ENCODE results near the gene CACNA1C.

CACNA1C gene

DNA sequence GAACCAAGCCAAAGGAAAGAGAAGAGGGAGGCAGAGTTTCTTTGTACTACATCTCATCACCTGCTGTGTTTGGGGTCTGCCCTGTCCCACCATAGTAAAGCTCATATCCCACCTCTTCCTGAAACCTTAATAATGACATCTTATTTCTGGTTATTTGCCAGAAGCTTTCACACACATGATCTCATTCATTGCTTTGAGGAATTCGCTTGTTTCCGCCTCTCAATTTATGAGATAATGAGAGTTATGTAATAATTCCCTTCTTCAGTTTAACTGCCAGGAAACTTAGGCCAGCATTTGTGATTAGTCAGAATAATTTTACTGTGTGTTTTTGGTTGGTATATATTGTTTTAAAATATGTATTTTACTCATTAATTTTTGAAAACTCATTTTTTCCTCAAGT lies 205.2 kb downstream of the CACNA1C start:
- no peak for DNase-seq (ENCODE audit: low read depth)

DNA sequence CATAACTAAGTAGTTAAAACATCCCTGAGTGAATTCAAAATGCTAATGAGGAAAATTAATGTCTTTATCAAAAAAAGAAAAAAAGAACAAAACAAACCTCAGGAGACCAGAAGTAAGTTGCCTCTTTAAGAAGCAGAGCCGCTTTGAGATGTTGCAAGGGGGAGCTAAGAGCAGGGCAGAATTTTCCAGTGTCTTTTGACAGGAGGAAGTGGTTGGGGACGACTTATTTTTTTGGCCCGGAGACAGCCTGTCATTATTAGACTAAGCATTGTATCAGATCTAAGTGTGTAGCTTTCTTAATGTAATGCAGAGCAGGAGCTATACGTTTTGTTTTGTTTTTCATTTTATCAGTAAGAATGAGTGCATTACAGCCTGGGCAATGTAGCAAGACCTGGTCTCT lies 206.6 kb downstream of the CACNA1C start:
- DNase-seq (ENCODE audit: low read depth): no peak

DNA sequence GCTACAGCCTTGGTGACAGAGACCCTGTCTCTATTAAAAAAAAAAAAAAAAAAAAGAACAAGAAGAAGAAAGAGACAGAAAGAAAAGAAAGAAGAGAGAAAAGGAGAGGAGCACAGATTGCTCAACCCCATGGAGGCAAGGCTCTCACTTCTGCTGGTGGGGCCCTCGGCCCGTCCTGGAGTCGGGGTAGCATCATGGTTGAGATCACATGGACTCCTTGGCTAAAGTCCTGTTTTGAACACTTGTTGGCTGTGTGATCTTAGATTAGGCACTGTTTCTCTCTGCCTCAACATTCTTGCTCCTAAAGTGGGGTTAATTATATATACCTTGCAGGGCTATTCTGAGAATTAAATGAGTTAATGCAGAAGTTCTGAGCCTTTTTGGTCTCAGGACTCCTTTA lies 207.7 kb downstream of the CACNA1C start:
- no peak for DNase-seq (ENCODE audit: low read depth)

DNA sequence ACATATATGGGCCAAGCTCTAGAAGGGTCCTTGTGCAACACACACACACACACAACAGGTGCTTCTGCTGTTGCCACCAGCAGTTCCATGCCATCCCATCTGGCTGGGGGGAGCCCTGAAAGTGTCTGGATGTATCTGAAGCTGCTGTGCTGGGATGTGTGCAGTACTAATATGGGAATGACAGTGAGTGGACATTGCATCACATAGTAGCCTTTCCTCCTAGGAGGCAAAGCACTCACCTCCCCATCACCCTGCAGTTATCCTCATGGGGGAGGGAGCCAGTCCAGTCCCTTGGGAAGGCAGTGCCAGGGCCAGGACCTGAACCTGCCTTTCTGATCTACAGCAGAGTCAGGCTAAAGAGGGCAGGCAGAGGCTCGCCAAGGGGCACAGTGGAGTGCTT lies 208.9 kb downstream of the CACNA1C start:
- no peak for DNase-seq (ENCODE audit: low read depth)

DNA sequence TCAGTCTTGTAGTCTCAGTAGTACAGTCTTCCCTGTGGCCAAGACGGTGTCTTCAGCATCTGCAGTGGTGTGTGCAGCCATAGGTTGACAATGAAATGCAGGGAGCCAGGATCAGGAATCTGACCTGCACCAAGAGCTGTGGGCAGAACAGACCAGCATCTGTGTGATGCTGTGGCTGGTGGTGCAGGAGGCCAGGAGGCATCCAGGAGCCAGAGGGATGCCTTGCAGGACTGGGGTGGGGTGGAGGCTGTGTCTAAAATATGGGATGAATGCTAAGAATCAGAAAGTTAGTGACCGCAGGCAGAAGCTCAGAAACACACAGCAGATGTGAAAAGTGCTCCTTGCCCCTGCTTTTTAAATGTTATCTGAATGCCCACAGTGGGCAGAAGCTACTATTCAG lies 209.7 kb downstream of the CACNA1C start:
- no peak for DNase-seq (ENCODE audit: low read depth)

DNA sequence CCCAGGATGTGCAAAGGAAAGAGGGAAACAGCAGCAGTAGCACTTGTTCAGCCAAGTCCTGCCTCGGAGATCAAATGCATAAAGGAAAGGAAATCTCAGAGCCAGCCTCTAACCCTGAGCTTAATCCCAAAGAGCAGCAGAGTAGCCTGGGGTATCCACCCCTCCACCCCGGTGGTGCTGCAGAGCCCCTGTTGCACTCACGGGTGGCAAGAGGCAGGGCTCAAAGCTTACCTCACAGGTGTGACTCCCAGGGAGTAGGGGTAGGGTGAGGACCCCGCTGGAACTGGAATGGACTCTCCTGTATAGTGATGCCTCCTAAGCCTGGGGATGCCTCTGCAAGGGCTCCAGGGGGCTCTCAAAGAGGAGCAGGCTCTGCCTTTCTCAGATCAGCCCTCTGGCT lies 211.1 kb downstream of the CACNA1C start:
- DNase-seq (ENCODE audit: low read depth): no peak

- no peak for DNase-seq (ENCODE audit: low read depth)
Measured at GRCh38 chr12:2264651-2265232, 212.0 kb downstream of the CACNA1C start.

DNA sequence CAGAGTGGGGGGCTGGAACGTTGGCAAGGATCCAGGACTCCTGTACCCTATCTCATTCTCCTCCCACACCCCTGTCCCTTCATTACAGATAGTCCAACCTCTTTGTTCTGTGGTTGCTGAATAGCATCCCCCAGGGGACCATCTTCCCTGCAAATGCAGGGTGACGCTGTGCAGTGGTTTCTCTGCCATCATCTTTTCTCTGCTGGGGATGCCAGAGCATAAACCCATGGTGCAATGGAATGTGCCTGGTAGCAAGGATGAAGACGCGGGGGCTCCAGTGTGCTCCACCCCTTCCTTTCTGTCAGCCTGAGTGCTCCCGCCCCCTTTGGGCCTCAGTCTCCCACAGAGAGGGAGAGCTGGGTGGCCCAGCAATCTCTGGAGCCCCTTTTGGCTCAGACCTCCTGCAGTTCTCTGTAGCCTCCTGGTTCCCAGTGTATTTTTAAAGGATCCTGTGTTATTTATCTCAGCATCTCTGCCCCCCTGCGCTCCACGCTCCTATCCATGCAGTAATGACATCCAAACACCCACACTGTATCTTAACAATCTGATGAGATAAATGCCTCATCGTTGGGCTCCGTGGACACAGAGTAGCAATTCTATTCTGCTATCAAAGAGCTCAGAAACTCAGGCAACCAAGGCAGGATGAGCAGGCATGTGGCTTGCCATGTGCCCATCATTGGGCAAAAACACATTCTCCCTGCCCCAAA lies 212.8 kb downstream of the CACNA1C start:
- no peak for DNase-seq (ENCODE audit: low read depth)

- no peak for DNase-seq (ENCODE audit: low read depth)
Measured at GRCh38 chr12:2266666-2267620, 214.2 kb downstream of the CACNA1C start.

GRCh38 chr12:2267703-2268470 lies 215.1 kb downstream of the CACNA1C start:
- no peak for DNase-seq (ENCODE audit: low read depth)

DNA sequence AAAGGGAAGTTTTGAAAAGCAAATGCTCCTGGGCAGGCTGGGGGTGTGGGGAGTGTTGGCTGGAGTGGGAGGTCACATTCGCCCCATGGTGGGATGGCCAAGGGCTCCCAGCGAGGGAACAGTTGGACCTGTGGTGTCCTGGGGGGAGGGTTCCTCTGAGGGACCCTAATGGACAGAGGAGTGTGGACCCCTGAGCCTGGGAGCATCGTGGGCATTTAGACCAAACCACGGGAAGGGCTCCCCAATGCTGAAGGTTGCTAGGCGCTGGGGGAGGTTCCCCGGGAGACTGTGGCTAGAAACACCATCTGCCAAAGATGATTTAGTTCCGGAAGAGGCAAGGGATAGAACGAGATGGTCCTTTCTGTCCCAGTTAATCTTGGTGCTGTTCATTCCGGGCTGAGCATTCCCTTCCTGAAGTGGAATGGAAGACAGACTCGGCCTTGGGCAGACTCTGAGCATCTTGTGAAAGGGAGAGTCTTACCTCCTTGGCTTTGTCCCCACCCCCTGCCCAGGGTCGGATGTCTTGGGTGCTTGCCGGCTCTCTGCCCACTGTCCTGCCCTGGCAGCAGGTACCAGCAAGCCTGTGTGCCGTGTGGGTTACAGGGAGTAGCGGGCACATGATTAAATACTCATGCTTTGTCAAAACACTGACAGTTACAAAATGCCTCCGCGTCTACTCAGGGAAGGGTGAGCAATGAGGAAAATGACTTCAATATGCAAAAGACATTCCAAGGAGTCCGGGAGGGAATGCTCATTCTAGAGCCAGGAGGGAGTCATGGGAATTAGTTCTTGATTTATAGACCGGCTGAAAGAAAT lies 215.9 kb downstream of the CACNA1C start:
- no peak for DNase-seq (ENCODE audit: low read depth)

GRCh38 chr12:2270846-2271245 lies 218.1 kb downstream of the CACNA1C start:
- DNase-seq (ENCODE audit: low read depth): no peak

- no peak for DNase-seq (ENCODE audit: low read depth)
Measured at GRCh38 chr12:2271961-2272360, 219.2 kb downstream of the CACNA1C start.

DNA sequence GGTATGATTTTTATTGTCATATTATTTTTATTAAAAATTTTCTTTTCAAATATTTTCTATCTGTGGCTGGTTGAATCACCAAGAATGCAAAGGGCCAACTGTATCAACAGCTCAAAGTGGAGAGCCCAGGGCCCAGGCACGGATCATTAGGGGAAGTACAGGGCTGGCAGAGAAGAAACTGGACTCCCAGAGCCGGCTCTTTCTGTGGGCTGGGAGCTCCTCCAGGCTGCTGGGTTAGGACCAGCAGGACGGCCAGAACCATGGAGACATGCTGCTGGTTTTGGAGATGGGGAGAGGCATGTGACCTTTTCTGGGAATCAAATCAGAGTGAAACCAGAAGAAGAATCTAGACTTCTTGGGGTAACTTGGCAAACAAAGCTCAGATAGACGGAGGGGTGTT lies 220.5 kb downstream of the CACNA1C start:
- DNase-seq (ENCODE audit: low read depth): no peak

DNA sequence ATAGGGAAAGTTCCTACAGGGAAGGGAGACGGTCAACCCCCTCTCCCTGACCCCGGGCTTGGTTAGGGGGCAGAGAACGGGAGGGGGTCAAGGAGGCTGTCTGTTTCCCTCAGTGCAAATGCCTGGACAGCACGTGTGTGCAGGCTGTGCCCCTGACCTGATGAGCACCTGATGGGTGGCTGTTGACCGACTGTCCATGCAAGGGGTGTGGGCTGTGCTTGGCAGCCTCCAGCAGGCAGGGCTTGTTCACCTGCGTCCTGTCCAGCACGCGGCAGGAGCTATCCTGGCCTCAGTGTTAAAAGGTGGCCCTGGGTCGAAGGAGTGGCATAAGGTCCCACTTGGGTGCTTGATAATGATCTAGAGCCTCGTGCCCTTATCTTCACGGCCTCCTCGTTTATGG lies 221.0 kb downstream of the CACNA1C start:
- no peak for DNase-seq (ENCODE audit: low read depth)

DNA sequence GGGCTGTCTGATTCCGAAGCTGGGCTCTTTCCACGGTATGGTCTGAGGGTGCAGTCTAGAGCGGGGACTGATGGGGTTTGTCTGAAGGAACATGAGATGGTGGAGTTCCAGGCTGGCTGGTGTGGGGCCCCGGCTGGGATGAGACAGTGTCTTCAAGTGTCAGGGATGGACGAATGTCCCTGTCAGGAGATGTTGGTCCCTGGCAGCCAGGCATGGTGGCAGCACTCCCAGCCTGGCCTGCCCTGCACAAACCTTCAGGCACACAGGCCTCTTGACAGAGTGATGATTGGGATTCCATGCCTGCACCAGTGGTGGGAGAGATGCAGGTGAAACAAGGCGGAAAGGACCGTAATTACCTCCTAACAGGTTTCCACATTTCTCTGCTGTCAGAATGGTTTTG lies 221.9 kb downstream of the CACNA1C start:
- DNase-seq (ENCODE audit: low read depth): no peak

DNA sequence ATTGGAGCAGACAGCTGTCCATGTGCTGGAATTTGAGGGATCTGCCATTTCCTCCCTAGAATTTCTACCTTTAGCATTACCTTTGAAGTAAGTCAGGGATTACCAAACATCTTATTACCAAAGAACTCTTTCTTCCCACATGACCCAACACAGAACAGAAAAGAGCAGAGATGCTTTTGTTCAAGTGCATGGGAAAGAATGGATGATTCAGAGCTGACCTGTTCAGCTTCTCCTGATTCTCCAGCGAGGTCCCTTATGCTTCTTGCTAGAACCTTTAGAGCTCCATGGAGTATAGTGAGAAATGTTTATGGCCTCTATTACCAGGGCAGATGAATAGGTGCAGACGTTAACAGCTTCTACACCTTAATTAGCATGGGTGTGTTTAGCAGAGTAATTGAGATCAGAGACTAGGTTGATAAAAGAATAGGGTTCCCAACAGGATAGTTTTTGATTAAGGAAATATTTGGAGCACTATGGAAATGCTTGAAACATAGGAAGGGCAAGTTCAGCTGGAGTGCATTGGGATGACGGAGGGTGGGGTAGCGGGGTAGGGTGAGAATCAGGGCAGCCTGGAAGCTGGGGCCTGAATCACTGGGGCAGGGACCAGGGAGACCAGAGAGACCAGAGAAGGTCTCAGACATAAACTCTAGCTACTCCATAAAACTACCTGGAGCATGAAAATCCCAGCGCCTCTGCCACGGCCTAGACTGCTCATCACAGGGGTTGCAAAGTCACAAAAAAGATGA lies 223.7 kb downstream of the CACNA1C start:
- DNase-seq (ENCODE audit: low read depth): no peak

DNA sequence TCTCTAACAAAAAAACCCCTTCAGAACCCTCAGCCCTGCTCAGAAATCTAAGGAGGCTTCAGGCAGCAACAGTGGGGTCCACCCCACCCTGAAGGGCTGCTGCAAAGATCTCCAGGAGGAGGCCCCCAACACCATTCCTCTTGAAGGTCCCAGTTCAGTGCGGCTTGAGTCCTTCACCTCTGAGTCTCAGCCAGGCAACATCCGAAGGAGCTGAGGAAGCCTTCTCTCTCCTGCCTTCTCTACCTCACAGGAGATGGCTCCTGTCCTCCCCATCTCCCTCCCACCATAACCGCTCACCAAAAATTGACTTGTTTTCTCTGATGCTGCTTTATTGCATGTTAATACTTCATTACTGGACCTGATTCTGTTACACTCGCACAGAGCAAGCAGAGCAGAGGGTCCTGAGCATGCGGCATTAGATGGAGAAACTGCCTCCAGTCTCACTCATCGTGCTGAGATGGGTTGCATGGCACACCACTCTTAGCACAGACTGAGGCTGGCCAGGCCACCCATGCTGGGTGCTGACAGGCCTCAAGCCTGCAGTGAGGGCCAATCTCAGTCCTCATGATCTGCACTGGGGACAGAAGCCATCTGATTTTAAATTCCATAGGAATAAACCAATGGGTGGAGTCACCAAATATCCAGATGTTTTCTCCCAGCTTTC lies 224.8 kb downstream of the CACNA1C start:
- no peak for DNase-seq (ENCODE audit: low read depth)

- no peak for DNase-seq (ENCODE audit: low read depth)
Measured at GRCh38 chr12:2281446-2281845, 228.7 kb downstream of the CACNA1C start.

DNA sequence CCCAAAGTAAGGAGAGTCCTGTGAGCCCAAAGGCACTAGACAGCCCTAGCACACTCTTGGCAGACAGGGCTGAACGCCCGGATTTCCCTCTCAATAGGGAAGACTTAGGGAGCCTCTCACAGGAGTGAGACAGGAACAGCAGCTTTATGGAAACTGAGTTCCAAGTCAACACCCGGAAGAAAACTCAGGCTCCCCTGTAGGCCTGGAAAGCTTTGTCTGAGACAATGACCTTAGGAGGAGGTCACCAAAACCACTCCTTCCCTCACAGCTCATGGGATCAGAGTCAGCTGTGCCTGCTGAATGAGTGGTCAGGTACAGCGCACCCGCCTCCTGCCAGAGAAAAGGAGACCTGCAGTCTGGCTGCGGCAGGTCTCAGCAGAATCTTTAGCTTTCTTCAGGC lies 229.5 kb downstream of the CACNA1C start:
- no peak for DNase-seq (ENCODE audit: low read depth)

Measured in stimulated activated CD8-positive, alpha-beta memory T cell treated with anti-CD3 and anti-CD28 coated beads, Interleukin-12 subunit alpha, Interleukin-12 subunit beta, amount 100 ng/mL, for 1 hour (primary cell).